NCI-H1417 treated with DMSO at 0.1 percent for 48 hours (cell line): Measurements from ENCODE around the gene SDS.

ENCODE experiments used
- DNase-seq: peaks from one replicate; lab custom pipeline; 2025; lab: John Stamatoyannopoulos, UW

The SDS gene, protein sequence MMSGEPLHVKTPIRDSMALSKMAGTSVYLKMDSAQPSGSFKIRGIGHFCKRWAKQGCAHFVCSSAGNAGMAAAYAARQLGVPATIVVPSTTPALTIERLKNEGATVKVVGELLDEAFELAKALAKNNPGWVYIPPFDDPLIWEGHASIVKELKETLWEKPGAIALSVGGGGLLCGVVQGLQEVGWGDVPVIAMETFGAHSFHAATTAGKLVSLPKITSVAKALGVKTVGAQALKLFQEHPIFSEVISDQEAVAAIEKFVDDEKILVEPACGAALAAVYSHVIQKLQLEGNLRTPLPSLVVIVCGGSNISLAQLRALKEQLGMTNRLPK

DNA sequence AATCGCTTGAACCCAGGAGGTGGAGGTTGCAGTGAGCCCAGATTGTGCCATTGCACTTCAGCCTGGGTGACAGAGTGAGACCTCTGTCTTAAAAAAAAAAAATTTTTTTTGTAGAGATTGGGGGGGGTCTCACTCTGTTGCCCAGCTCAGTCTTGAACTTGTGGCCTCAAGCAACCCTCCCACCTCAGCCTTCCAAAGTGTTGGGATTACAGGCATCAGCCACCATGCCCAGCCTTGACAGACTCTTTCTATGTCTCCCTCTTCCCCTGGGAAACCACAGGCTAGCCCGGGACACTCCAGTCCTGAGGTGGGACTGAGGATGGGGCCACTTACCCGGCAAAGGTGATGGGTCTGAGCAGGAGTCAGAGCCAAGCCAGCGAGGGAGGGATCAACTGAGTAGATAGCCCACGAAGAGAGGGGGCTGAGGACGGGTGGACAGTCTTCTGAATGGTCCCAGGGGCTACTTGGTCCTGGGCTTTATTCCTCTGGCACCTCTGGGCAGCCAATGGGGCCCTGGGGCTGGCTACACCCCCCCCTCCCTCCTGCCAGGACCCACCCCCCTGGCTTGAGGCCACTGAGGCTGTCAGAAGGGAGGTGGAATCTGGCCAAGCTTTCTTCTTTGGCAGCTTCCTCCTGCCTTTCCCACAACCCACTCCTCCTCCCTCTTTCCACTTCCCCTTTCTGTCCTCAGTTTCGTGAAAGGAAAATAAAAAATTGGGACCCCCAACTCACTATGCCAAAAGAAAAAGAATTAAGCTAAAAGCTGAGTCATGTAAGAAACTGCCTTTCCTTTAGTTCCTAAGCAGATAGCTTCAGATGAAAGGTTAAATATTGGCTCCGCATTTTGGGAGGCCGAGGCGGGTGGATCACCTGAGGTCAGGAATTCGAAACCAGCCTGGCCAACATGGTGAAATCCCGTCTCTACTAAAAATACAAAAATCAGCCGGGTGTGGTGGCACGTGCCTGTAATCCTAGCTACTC lies at the start of gene SDS:
Gene SDS (minus strand): TSS at position 453 of the 981 bp plus-strand sequence. CDS start 4,179 bp downstream, outside the sequence.
- no peak for DNase-seq

DNA sequence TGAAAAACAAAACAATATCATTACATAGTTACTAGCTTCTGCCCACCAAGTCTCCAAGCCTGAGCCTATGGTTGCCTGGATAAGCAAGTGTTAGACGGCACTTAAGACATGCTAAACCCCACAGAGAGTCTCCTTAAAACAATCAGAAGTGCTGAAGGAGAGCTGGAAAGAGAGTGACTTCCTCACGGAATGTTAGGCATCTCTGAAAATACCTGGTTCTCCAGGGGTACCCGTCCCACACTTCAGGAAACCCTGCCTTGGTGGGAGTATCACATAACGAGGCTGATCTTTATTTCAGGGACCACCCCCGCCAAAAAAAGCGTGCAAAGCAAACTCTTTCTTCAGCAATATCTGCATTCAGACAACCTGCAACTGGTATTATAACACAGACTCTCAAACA lies 49.6 kb upstream of the SDS start:
- DNase-seq, result no peak

GRCh38 chr12:113452458-113452857 lies 48.8 kb upstream of the SDS start:
- DNase-seq, result no peak

DNA sequence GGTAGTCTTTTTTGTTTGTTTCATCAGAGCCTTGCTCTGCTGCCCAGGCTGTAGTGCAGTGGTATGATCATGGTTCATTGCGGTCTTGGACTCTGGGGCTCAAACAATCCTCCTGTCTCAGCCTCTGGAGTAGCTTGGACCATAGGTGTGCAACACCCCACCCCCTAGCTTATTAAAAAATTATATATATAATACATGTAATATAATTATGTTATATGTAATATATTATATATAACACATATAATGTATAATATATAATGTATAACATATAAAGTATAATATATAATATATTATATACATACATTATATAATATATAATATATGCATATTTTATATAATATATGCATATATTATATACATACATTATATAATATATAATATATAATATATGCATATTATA lies 46.2 kb upstream of the SDS start:
- DNase-seq, result no peak

- DNase-seq, result no peak
These were observed 45.6 kb upstream of the SDS start for GRCh38 chr12:113449299-113449698.

DNA sequence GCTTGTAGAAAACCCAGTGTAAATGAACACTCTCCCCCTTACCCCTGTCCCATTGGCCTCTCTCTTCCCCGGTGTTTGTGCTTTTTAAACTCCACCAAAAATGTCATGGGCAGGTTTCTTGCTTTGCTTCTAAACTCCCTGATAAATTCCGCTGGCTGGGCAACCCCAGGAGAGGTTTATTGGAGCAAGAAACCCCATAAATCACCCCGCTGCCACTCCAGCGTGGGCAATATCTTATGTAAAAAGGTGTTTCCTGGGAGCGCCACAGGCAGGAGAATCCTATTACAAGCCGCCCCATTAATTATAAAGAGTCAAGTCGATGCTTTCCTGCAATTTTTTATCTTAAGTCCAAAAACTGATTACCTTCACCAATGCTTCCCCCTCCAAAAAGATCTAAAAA lies 45.2 kb upstream of the SDS start:
- no peak for DNase-seq

- DNase-seq, result no peak
These were observed 42.0 kb upstream of the SDS start for GRCh38 chr12:113445544-113446171.

GRCh38 chr12:113443030-113443539 lies 39.4 kb upstream of the SDS start:
- DNase-seq, result no peak

DNA sequence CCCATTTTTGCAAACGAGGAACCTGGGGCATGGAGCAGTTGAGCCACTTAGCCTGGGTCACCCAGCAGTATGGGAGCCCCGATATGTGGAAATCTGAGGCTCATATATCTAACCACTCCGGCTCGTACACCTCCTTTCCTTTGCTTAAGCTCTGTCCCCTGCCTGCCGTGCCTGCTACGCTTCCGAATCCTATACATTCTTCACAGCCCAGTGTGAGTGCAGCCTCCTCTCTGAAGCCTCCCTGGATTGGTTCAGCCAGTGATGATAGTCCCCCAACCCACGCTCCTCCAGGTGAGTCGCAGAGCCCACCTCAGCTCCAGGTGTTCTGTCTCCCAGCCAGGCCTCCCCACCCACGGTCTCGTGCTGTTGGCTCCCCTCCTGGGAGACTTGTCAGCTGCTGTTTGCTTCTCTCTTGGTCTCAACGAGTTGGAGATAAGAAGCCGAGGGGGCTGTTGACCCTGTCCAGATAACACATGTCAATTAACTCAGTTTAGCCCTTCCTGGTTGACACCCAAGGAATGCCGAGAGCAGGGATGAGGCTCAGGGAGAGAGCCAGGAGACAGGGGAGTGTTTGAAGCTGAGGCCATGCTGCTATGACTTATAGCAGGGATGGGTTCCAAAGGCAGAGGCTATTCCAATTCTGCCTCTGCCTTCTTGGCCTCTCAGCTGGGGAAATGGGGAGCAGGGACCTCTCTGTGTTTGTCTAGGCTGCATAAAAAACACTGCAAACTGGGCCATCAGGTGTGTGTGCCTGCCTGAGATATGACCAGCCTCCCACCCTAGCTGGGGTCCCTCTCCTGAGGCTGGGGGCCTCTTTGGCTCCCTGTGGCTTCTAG lies 37.5 kb upstream of the SDS start:
- no peak for DNase-seq

- DNase-seq, result no peak
These were observed 36.6 kb upstream of the SDS start for GRCh38 chr12:113440336-113440735.

DNA sequence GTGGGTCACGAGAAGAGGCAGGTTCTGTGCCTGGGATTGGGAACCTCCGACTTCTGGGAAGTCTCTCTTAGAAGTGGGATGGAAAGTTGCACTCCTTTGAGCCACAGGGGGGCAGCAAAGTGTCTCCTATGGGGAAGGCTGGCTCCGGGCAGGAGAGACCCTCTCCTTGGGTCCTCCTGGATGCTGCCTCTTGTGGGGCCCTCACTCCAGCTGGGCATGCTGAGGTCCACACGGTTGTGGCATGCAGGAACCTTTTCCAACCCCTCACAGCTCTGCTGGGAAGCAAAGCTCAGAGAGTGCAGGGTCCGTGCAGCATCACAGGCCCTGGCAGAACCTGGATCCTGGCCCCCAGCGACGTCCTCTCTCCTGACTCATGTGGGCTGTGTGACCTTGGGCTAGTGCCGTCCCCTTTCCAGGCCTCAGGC lies 35.9 kb upstream of the SDS start:
- DNase-seq, result no peak

DNA sequence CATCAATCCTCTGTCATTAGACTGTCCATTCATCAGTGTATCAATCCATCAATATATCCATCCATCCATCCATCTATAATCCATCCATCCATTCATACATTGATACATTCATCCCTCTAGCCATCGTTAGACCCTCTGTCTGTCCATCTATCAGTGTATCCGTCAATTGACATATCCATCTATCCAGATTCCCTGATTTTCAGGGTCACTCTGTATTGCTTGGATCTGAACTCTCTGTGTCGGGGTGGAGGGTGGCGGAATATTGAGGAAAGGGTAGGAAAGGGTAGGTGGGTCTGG lies 35.6 kb upstream of the SDS start:
- no peak for DNase-seq

GRCh38 chr12:113438523-113439300 lies 35.0 kb upstream of the SDS start:
- DNase-seq, result no peak

DNA sequence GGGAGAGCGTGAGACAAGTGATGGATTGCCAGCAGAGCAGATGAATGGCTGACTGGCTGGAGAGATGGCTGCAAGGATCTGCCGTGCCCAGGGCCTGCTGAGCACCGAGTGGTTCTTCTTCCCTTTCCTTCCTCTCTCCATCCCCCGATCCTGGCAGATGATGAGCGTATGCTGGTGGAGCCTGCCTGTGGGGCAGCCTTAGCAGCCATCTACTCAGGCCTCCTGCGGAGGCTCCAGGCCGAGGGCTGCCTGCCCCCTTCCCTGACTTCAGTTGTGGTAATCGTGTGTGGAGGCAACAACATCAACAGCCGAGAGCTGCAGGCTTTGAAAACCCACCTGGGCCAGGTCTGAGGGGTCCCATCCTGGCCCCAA lies 34.0 kb upstream of the SDS start:
- DNase-seq, result no peak

DNA sequence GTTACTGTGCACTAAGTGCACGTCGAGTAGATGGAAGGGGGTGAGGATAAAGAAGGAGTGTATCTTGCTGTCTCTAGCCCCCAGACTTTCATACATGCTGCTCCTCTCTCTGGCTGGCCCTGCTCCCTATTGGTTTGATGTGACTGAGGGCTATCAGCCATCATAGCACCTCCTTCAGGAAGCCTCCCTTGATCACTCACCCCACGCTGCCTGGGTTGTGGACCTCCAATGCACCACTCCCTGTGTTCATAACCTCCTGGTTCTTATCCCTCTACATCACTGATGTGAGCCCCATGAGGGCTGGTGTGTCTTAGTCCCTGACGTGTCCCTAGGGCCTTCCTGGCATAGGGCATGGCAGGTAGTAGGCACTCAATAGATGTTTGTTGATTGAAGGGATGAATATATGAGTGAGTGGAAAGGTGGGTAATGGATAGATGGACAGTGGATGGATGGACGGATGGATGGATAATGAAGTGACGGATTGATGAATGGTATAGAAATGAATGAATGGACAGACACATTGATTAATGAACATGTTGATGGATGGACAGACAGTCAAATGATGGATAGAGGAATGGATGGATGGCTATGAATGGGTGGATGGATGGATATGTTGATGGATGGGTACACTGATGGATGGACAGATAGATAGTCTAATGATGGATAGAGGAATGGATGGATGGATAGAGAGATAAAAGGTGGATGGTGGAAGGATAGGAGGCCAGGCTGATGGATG lies 33.5 kb upstream of the SDS start:
- no peak for DNase-seq

DNA sequence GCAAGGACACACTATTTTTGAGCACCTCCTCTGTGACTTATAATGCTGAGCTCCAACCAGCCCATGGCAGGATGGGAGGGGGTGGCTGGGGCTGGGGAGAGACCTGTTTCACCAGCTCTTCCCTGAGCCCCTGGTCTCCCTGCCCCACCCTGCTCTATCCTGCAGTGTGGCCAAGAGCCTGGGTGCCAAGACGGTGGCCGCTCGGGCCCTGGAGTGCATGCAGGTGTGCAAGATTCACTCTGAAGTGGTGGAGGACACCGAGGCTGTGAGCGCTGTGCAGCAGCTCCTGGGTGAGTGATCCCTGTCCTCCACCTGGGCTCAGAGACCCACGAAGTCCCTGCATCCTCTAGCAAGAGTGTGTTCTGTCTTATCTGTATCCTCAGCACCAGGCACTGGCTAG lies 32.9 kb upstream of the SDS start:
- DNase-seq, result no peak

DNA sequence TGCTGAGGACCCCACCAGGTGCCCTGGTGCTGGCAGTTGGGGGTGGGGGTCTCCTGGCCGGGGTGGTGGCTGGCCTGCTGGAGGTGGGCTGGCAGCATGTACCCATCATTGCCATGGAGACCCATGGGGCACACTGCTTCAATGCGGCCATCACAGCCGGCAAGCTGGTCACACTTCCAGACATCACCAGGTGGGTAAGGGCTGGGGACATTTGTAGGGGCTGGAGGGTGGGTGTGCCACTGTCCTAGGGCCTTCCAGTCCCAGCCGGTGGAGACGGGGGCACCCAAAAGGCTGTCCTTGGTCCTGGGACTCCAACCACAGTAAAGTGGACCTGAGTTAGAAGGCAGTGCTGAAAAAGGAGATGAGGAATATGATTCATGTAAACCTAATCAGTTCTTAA lies 31.7 kb upstream of the SDS start:
- no peak for DNase-seq

DNA sequence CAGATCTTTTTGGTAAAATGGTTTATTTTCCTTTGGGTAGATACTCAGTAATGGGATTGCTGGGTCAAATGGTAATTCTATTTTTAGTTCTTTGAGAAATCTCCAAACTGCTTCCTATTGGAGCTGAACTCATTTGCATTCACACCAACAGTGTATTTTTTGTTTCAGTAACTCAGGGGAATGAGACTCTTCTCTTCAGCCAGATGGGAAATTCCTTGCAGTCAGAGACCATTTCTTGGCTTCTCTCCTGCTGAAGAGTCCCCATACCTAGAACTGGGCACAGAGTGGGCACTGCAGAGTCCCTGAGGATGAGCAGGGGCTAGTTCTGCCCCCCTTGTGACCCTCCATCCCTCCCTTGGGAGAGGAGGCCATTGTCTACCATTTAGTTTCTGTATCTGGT lies 29.3 kb upstream of the SDS start:
- no peak for DNase-seq

DNA sequence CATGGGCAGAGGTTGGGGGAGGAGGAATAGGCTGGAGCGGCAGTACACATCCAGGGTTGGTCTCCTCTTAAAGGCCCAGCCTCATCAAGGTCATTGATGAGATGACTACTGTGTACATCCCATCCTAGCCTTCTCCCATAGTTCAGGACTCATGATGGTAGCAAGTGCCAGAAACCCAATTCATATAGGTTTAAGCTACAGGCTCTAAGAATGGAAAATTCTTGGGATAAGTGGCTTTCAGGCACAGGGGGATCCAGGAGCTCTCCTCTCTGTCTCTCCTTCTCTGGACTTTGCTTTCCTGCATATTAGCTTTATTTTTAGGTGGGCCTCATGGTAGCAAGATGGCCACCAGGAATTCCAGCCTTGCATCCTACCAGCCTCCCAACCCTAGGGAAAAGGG lies 24.8 kb upstream of the SDS start:
- no peak for DNase-seq

GRCh38 chr12:113427882-113428281 lies 24.2 kb upstream of the SDS start:
- DNase-seq, result no peak
